Measurements from ENCODE around the gene XCL2.

XCL2 gene

GRCh38 chr1:168512864-168513595, 30.8 kb downstream of the XCL2 start:
- peak; percentile 20 to 62 for DNase-seq

GRCh38 chr1:168509875-168510791, 33.7 kb downstream of the XCL2 start:
- peak; percentile 24 to 52 for DNase-seq

GRCh38 chr1:168509210-168509609, 34.6 kb downstream of the XCL2 start:
- no peak for DNase-seq

- DNase-seq = no peak
These were observed 36.0 kb downstream of the XCL2 start for GRCh38 chr1:168507828-168508227.

- DNase-seq = no peak
These were observed 36.6 kb downstream of the XCL2 start for GRCh38 chr1:168507231-168507630.

- DNase-seq = no peak
These were observed 37.5 kb downstream of the XCL2 start for GRCh38 chr1:168506204-168506819.

GRCh38 chr1:168505006-168505405, 38.8 kb downstream of the XCL2 start:
- DNase-seq = no peak

GRCh38 chr1:168504064-168504837, 39.5 kb downstream of the XCL2 start:
- peak; percentile 8 to 74 for DNase-seq

- DNase-seq = no peak
These were observed 44.1 kb downstream of the XCL2 start for GRCh38 chr1:168499688-168500049.

- no peak for DNase-seq
These were observed 44.7 kb downstream of the XCL2 start for GRCh38 chr1:168498956-168499687.

GRCh38 chr1:168498159-168498631, 45.6 kb downstream of the XCL2 start:
- no peak for DNase-seq

GRCh38 chr1:168497376-168497950, 46.3 kb downstream of the XCL2 start:
- no peak for DNase-seq

GRCh38 chr1:168491527-168492164, 52.2 kb downstream of the XCL2 start:
- no peak for DNase-seq
